Measurements from ENCODE around the gene CETP.

The CETP gene

GRCh38 chr16:56943761-56944375, 17.9 kb upstream of the CETP start:
- TF ChIP-seq ZNF274 (IDR thresholded peaks at IDR 0.05; ENCODE audit: low read depth, low read length), result no peak
- no peak overlapping the region for H3K4me3 ChIP-seq (ENCODE audit: low read length)

- H3K4me3 ChIP-seq (ENCODE audit: low read length), result no peak overlapping the region
- no peak for TF ChIP-seq ZNF274 (IDR thresholded peaks at IDR 0.05; ENCODE audit: low read depth, low read length)
Observed at GRCh38 chr16:56944954-56945839, 16.6 kb upstream of the CETP start.

- no peak overlapping the region for H3K4me3 ChIP-seq (ENCODE audit: low read length)
- TF ChIP-seq ZNF274 (IDR thresholded peaks at IDR 0.05; ENCODE audit: low read depth, low read length), result no peak
Observed at GRCh38 chr16:56945847-56946527, 15.8 kb upstream of the CETP start.

GRCh38 chr16:56946767-56947603, 14.8 kb upstream of the CETP start:
- TF ChIP-seq ZNF274 (IDR thresholded peaks at IDR 0.05; ENCODE audit: low read depth, low read length), result no peak

DNA sequence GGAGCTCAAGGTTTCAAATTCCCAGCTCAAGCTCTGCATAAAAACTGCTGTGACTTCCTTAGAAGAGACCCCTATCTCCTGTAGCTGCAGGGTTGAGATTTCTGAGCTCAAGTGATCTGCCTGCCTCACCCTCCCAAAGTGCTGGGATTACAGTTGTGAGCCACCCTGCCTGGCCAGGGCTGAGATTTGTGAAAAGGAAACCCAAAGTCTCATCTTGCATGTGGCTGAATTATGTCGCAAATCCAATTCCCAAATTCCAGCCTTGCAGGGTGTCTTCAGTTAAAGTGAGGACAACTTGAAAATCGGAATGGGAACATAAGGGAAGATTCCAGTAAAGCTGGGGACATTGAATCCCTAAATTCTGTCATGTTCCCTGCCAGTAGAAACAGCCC, 14.2 kb upstream of the CETP start:
- H3K4me3 ChIP-seq (ENCODE audit: low read length), result no peak overlapping the region
- TF ChIP-seq ZNF274 (IDR thresholded peaks at IDR 0.05; ENCODE audit: low read depth, low read length), result no peak

More at GRCh38 chr16:56946767-56947603, 14.8 kb upstream of the CETP start:
- no peak overlapping the region for H3K4me3 ChIP-seq (ENCODE audit: low read length)

GRCh38 chr16:56948234-56948633, 13.5 kb upstream of the CETP start:
- H3K4me3 ChIP-seq (ENCODE audit: low read length), result no peak overlapping the region
- no peak for TF ChIP-seq ZNF274 (IDR thresholded peaks at IDR 0.05; ENCODE audit: low read depth, low read length)

DNA sequence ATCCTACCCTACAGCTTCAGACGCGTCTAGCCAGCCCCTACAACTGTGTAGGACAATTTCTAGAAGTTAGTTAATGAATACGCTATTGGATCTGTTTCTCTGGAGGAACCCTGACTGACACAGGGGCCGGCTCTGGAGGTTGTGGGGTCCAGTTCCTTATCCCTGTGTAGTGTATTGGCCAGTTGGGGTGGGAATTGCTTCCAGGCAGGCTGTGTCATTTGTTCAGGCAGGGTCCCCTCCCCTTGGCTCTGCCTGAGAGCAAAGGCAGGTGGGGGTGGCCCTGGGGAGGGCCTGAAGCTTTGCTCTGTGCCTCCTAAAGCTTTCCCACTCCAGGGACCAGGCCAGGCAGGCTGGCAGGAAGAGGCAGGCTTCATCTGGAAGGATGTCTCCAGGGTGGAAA, 11.7 kb upstream of the CETP start:
- no peak overlapping the region for H3K4me3 ChIP-seq (ENCODE audit: low read length)
- no peak for TF ChIP-seq ZNF274 (IDR thresholded peaks at IDR 0.05; ENCODE audit: low read depth, low read length)

GRCh38 chr16:56950455-56950854, 11.3 kb upstream of the CETP start:
- H3K4me3 ChIP-seq (ENCODE audit: low read length), result no peak overlapping the region
- TF ChIP-seq ZNF274 (IDR thresholded peaks at IDR 0.05; ENCODE audit: low read depth, low read length), result no peak

GRCh38 chr16:56950881-56951771, 10.6 kb upstream of the CETP start:
- H3K4me3 ChIP-seq (ENCODE audit: low read length), result no peak overlapping the region
- TF ChIP-seq ZNF274 (IDR thresholded peaks at IDR 0.05; ENCODE audit: low read depth, low read length), result no peak

DNA sequence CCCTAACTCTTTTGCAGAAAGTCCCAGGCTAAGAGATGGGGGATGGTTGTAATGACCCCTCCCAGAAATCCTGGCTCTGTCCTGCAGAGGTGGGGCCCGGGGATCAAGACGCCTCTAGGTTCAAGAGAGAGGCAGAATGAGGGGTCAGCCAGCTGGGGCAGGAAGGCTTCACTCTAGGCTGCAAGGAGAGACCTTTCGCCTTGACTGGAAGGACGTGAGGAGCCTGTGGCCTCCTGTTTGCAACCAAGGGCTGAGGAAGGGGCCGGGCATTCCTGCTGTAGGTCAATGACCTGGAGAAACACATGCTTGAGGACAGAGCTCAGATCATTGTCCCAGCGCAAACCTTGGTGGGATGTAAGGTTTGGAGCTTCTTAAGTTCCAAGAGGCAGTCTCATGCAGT, 8.7 kb upstream of the CETP start:
- TF ChIP-seq ZNF274 (IDR thresholded peaks at IDR 0.05; ENCODE audit: low read depth, low read length), result no peak
- no peak overlapping the region for H3K4me3 ChIP-seq (ENCODE audit: low read length)

DNA sequence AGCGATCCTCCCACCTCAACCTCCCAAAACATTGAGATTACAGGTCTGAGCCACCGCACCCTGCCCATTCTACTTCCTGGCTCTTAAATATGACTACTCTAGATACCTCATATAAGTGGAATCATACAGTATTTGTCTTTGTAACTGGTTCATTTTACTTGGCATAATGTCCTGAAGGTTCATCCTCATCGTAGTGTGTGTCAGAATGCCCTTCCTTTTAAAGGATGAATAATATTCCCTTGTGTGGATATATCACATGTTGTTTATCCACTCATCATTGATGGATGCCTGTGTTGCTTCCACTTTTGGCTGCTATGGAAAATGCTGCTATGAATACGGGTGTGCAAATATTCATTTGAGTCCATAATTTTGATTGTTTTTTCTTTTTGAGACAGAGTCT, 5.7 kb upstream of the CETP start:
- TF ChIP-seq ZNF274 (IDR thresholded peaks at IDR 0.05; ENCODE audit: low read depth, low read length), result no peak
- no peak overlapping the region for H3K4me3 ChIP-seq (ENCODE audit: low read length)

DNA sequence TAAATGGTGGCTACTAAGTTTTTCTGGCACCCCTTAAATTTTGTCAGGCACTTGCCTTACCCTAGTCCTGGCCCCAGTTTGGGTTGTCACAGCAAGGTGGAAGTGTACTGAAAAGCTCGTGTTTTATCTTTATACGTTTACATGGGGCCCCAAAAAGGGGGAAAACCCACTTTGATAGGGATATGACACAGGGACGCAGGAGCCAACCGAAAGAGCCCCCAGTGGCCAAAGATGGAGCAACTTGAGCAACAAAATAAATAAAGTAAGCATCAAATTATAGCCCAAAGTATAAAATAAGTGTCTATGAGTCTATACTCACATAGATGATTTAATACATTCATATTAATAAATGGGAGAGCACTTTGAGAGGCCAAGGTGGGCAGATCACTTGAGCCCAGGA, 5.0 kb upstream of the CETP start:
- H3K4me3 ChIP-seq (ENCODE audit: low read length), result no peak overlapping the region
- no peak for TF ChIP-seq ZNF274 (IDR thresholded peaks at IDR 0.05; ENCODE audit: low read depth, low read length)

- no peak for TF ChIP-seq ZNF274 (IDR thresholded peaks at IDR 0.05; ENCODE audit: low read depth, low read length)
- no peak overlapping the region for H3K4me3 ChIP-seq (ENCODE audit: low read length)
Observed at GRCh38 chr16:56960681-56961281, 969 bp upstream of the CETP start.
